Measurements from ENCODE around the gene PIGR. TPM values are rescaled to one million over a fixed set of nuclear protein-coding genes. Genes with fewer than 3 reads are reported as not detected.
A peak's percentile ranks its signal among the peaks of the same experiment; 100 is the strongest.

PIGR gene
- total and polyA plus RNA-seq, 2 of the 4 experiments (the other 2 are of a cell fraction), result not detected

DNA sequence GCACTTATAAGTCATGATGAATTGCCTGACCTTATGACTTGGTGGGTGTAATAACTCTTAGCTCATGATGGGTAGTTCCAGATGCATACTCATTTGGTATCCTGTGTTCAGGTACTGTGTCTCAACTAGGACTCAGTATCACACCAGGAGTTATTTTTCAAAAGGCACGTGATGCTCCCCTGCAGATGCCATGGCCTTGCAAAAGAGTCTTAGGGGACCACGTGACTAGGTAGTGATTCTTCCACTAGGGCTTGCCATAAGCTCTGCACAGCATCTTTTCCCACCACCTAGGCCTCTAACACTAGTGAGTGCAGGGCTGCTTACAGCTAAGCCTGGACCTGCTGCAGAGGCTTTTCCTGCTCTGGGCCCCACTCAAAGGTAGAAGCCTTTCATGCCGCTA lies 27.9 kb upstream of the PIGR start:
- no peak overlapping the region for H3K56ac ChIP-seq (ENCODE audit: extremely low read depth, insufficient read depth, low read length)
- no peak overlapping the region for H2BK15ac ChIP-seq (ENCODE audit: low read depth, low read length)
- H3K14ac ChIP-seq (replicated peaks; ENCODE audit: low read depth, low read length), result no peak overlapping the region
- 0 out of 2 replicates have a peak, but pooled peaks cover 2% of the 10 kb centered on the region for H3K9me1 ChIP-seq (ENCODE audit: insufficient read depth, low read length)
- H3K18ac ChIP-seq (ENCODE audit: low read depth, low read length), result no peak overlapping the region
- H4K91ac ChIP-seq (ENCODE audit: insufficient read depth, low read depth, low read length), result no peak overlapping the region
- no peak overlapping the region for H3K4me3 ChIP-seq (ENCODE audit: insufficient read depth, low read depth, low read length)
- no peak overlapping the region for H2AFZ ChIP-seq (replicated peaks; ENCODE audit: low read length, poor library complexity)
- H2AK5ac ChIP-seq (ENCODE audit: low read depth, low read length), result no peak overlapping the region
- intact Hi-C loops (cut with micrococcal nuclease) (no loop called here), in situ Hi-C loops (cut with MboI; ENCODE audit: low sequenced_read_pairs) (no loop called here), dilution Hi-C loops (cut with HindIII; ENCODE audit: low sequenced_read_pairs, unreplicated experiment) (no loop called here)
- no TSS peak for BruUV-seq (replicated peaks)
- no peaks in the 10 kb centered on the region for H3K36me3 ChIP-seq (ENCODE audit: control insufficient read depth, insufficient read depth, low read length)
- H2BK5ac ChIP-seq (ENCODE audit: low read depth, low read length, poor library complexity, severe bottlenecking), result no peak overlapping the region
- no peak overlapping the region for H3K23ac ChIP-seq (ENCODE audit: low read depth, low read length)
- H3K9me3 ChIP-seq (ENCODE audit: control insufficient read depth, insufficient read depth, low read length), result no peaks in the 10 kb centered on the region
- no peak overlapping the region for H3K4me2 ChIP-seq (ENCODE audit: low read depth, low read length)
- no peak overlapping the region for H3K9ac ChIP-seq (ENCODE audit: low read depth, low read length)
- H4K20me1 ChIP-seq (ENCODE audit: insufficient read depth, low read length), result no peaks in the 10 kb centered on the region
- H3K79me1 ChIP-seq (ENCODE audit: low read depth in 1 of 2, low read length in 2 of 2), result no peaks in the 10 kb centered on the region
- no peak overlapping the region for H3K27ac ChIP-seq (ENCODE audit: insufficient read depth, low read length)
- H3K4ac ChIP-seq (ENCODE audit: low read depth, low read length), result no peak overlapping the region
- ATAC-seq (ENCODE audit: low read depth) (no peak), DNase-seq (no peak)
- no peak overlapping the region for H2AK9ac ChIP-seq (replicated peaks; ENCODE audit: low read depth, low read length, poor library complexity)
- no peak overlapping the region for H4K8ac ChIP-seq (ENCODE audit: low read depth in 2 of 2, low read length in 2 of 2)
- no peaks in the 10 kb centered on the region for H3K4me1 ChIP-seq (ENCODE audit: control insufficient read depth, insufficient read depth, low read length)
- no peak overlapping the region for H4K5ac ChIP-seq (ENCODE audit: low read depth, low read length)
- TF ChIP-seq MAFK (IDR thresholded peaks at IDR 0.05; ENCODE audit: low read depth, low read length) (no peak), RFX5 (IDR thresholded peaks at IDR 0.05; ENCODE audit: low read depth, low read length) (no peak), CEBPB (IDR thresholded peaks at IDR 0.05; ENCODE audit: low read depth, low read length) (no peak), NFE2L2 (IDR thresholded peaks at IDR 0.05; ENCODE audit: low read depth, low read length) (no peak)
- TF ChIP-seq, protein P1, sequence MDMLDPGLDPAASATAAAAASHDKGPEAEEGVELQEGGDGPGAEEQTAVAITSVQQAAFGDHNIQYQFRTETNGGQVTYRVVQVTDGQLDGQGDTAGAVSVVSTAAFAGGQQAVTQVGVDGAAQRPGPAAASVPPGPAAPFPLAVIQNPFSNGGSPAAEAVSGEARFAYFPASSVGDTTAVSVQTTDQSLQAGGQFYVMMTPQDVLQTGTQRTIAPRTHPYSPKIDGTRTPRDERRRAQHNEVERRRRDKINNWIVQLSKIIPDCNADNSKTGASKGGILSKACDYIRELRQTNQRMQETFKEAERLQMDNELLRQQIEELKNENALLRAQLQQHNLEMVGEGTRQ (IDR thresholded peaks at IDR 0.05; ENCODE audit: low read depth, low read length), result peak; percentile 22; the same call in 1 of the 2 replicates
- ChIA-PET CTCF (no interaction called here), POLR2A (ENCODE audit: unreplicated experiment) (no interaction called here)
- no peak overlapping the region for H2BK20ac ChIP-seq (ENCODE audit: low read depth, low read length)
- no CpG with 5 or more reads among the region's 3 CpGs for WGBS, 2 experiments (ENCODE audit: extremely low coverage in 2 of 2, insufficient read length in 1 of 2)
- no peak overlapping the region for H2BK120ac ChIP-seq (ENCODE audit: low read depth, low read length)
- peaks cover 50% of the 10 kb centered on the region for H3K27me3 ChIP-seq (ENCODE audit: control insufficient read depth, insufficient read depth, low read length)

Data from IMR-90 (cell line).